Measurements from ENCODE around the gene HOXB3. TPM values are rescaled to one million over a fixed set of nuclear protein-coding genes. Genes with fewer than 3 reads are reported as not detected.

Gene HOXB3
- total RNA-seq, 4 donors from 2014 or later = 25.7 to 57.1 (median 34.9) TPM

DNA sequence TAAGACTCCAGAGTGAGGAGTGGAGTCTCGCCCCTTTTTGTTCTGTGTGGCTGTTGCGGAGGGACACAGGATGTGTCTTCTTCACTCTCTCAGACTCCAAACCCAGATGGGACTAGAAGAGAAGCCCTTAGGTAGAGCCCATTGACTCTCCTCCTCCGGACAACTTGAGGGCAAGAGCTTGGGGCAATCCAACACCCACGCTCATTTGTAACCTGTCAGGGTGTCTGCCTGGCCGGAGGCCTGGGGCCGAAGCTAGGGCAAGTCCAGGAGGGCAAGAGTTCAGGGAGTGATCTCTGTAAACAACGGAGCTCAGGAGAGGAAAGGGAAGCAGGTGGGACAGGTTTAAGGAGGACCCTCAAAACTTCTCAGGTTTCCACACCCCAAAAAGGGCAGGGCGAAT lies 57.8 kb downstream of the HOXB3 start:
- TF ChIP-seq POLR2AphosphoS5 (IDR thresholded peaks at IDR 0.05) (no peak), EP300 (IDR thresholded peaks at IDR 0.05; ENCODE audit: low read depth) (no peak), POLR2A (IDR thresholded peaks at IDR 0.05) (no peak)
- TF ChIP-seq, protein P1, sequence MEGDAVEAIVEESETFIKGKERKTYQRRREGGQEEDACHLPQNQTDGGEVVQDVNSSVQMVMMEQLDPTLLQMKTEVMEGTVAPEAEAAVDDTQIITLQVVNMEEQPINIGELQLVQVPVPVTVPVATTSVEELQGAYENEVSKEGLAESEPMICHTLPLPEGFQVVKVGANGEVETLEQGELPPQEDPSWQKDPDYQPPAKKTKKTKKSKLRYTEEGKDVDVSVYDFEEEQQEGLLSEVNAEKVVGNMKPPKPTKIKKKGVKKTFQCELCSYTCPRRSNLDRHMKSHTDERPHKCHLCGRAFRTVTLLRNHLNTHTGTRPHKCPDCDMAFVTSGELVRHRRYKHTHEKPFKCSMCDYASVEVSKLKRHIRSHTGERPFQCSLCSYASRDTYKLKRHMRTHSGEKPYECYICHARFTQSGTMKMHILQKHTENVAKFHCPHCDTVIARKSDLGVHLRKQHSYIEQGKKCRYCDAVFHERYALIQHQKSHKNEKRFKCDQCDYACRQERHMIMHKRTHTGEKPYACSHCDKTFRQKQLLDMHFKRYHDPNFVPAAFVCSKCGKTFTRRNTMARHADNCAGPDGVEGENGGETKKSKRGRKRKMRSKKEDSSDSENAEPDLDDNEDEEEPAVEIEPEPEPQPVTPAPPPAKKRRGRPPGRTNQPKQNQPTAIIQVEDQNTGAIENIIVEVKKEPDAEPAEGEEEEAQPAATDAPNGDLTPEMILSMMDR (IDR thresholded peaks at IDR 0.05) = no peak
- peaks cover 0 to 2% (median 0%) of the 10 kb centered on the region in 4 donors for H3K4me1 ChIP-seq
- H3K36me3 ChIP-seq = no peaks in the 10 kb centered on the region
- no peak overlapping the region for H3K27ac ChIP-seq
- in situ Hi-C loops (cut with MboI; ENCODE audit: low pct_ligation_motif_present in 1 of 4, low pct_unique_long_range_greater_than_20kb in 1 of 4, low sequenced_read_pairs in 3 of 4) (no loop called here), intact Hi-C loops (cut with DNase I; ENCODE audit: low total_unique reads) (no loop called here)
- no peak for DNase-seq
- H3K9me3 ChIP-seq = no peaks in the 10 kb centered on the region
- no peak overlapping the region for H3K4me3 ChIP-seq
- H3K27me3 ChIP-seq = peaks cover 13% of the 10 kb centered on the region
- 74 to 88% methylated on average over 7 to 8 of the region's 8 CpGs for WGBS, 2 donors (ENCODE audit: low coverage in 1 of 2)

DNA sequence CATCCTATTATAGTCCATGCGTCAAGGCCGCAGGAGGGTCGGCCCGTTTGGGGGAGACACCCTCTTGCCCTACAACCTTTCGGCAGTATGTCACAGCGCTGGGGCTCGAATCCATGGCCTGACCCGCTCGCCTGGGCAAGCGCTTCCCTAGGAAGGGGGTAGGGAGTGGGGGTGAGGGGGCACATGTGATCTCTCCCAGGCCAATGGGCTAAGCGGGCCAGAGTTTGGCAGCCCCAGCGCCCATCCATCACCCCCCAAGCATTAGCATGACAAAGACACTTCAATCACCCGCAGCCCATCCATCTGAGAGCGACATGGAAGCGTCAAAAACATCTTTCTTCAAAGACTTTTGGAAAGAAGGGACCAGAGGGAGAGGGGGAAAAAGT lies 59.2 kb downstream of the HOXB3 start, which contains the start of gene HOXB1:
Gene HOXB1 (minus strand): TSS at position 125 of the 386 bp plus-strand sequence. CDS start 107 bp downstream, at position 18.
- in situ Hi-C loops (cut with MboI; ENCODE audit: low pct_ligation_motif_present in 1 of 4, low pct_unique_long_range_greater_than_20kb in 1 of 4, low sequenced_read_pairs in 3 of 4) (no loop called here), intact Hi-C loops (cut with DNase I; ENCODE audit: low total_unique reads) (no loop called here)
- Histone ChIP-seq H3K27me3 (peaks cover 27% of the 10 kb centered on the region), H3K36me3 (no peaks in the 10 kb centered on the region), H3K4me3 (no peak within 1 kb of the TSS), H3K9me3 (no peaks in the 10 kb centered on the region), H3K27ac (no peak within 1 kb of the TSS), H3K4me1 (peaks cover 0 to 8% (median 0%) of the 10 kb centered on the region in 4 donors)
- WGBS, 2 donors (ENCODE audit: low coverage in 1 of 2) = 91% methylated on average over 15 of the region's 15 CpGs; no CpG with 5 or more reads in 1 of the 2 donors
- no peak for DNase-seq
- TF ChIP-seq EP300 (IDR thresholded peaks at IDR 0.05; ENCODE audit: low read depth) (no peak), POLR2AphosphoS5 (IDR thresholded peaks at IDR 0.05) (no peak), POLR2A (IDR thresholded peaks at IDR 0.05) (no peak)
- TF ChIP-seq, protein P1 (IDR thresholded peaks at IDR 0.05) = no peak

DNA sequence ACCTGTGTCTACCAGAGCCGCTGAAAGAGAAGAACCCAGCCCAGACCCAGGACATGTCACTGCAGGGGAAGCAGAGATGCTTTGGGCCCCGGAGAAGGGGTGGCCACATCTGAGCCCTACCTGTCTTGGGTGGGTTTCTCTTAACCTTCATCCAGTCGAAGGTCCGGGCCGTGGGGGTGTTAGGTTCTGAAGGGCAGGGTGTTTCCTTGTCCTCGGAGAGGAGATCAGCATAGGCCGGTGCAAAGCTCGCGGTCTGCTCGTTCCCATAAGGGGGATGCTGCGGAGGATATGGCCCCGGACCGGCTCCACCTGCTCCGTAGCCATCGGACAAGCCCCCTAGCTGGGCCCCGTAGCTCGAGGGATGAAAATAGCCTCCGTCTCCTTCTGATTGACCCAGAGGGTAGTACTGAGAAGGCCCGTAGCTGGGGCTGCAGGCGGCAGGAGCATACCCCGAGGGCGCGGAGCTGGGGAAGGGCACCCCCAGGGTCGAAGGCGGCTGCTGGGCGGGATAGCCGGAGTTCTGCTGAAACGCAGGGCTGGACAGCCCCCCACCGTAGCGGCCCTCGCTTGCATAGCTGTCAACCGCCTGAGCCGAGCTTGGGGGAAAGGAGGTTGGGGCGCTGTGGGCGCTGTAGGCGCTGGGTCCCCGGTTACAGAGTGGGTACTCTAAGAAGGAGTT lies 59.7 kb downstream of the HOXB3 start:
- no peak overlapping the region for H3K27ac ChIP-seq
- H3K27me3 ChIP-seq = peaks cover 32% of the 10 kb centered on the region
- H3K4me3 ChIP-seq = no peak overlapping the region
- intact Hi-C loops (cut with DNase I; ENCODE audit: low total_unique reads) (no loop called here), in situ Hi-C loops (cut with MboI; ENCODE audit: low pct_ligation_motif_present in 1 of 4, low pct_unique_long_range_greater_than_20kb in 1 of 4, low sequenced_read_pairs in 3 of 4) (no loop called here)
- no peaks in the 10 kb centered on the region for H3K9me3 ChIP-seq
- peaks cover 0 to 8% (median 0%) of the 10 kb centered on the region in 4 donors for H3K4me1 ChIP-seq
- no peaks in the 10 kb centered on the region for H3K36me3 ChIP-seq
- no peak for DNase-seq
- 94% methylated on average over 37 of the region's 37 CpGs; no CpG with 5 or more reads in 1 of the 2 donors for WGBS, 2 donors (ENCODE audit: low coverage in 1 of 2)
- TF ChIP-seq POLR2A (IDR thresholded peaks at IDR 0.05) (no peak), EP300 (IDR thresholded peaks at IDR 0.05; ENCODE audit: low read depth) (no peak), POLR2AphosphoS5 (IDR thresholded peaks at IDR 0.05) (no peak)
- TF ChIP-seq, protein P1 (IDR thresholded peaks at IDR 0.05) = no peak

DNA sequence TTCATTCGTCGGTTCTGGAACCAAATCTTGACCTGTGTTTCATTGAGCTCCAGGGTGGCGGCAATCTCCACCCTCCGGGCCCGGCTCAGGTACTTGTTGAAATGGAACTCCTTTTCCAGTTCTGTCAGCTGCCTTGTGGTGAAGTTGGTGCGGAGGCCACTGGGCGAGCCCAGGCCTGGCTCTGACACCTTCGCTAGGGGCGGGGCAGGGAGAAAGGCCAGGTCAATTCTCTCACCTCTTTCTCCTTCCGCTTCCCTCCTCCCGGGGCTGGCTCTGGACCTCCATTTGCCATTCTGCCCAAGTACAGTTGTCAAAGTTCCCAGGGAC lies 60.4 kb downstream of the HOXB3 start:
- intact Hi-C loops (cut with DNase I; ENCODE audit: low total_unique reads) = no loop called here
- H3K4me1 ChIP-seq = peaks cover 0 to 8% (median 0%) of the 10 kb centered on the region in 4 donors
- TF ChIP-seq, protein P1 (IDR thresholded peaks at IDR 0.05) = no peak
- TF ChIP-seq POLR2AphosphoS5 (IDR thresholded peaks at IDR 0.05) = no peak
- TF ChIP-seq EP300 (IDR thresholded peaks at IDR 0.05; ENCODE audit: low read depth) = no peak
- no peak for TF ChIP-seq POLR2A (IDR thresholded peaks at IDR 0.05)

More for the DNA sequence above, 60.4 kb downstream of the HOXB3 start:
- in situ Hi-C loops (cut with MboI; ENCODE audit: low pct_ligation_motif_present in 1 of 4, low pct_unique_long_range_greater_than_20kb in 1 of 4, low sequenced_read_pairs in 3 of 4) = no loop called here
- no peak for DNase-seq
- Histone ChIP-seq H3K9me3 (no peaks in the 10 kb centered on the region), H3K27ac (no peak overlapping the region), H3K4me3 (no peak overlapping the region), H3K27me3 (peaks cover 38% of the 10 kb centered on the region), H3K36me3 (no peaks in the 10 kb centered on the region)
- WGBS, 2 donors (ENCODE audit: low coverage in 1 of 2) = 86 to 94% methylated on average over 9 to 11 of the region's 11 CpGs

Measured in transverse colon (tissue), 4 donors.